Measurements from ENCODE around the gene PKD1L1.

DNA sequence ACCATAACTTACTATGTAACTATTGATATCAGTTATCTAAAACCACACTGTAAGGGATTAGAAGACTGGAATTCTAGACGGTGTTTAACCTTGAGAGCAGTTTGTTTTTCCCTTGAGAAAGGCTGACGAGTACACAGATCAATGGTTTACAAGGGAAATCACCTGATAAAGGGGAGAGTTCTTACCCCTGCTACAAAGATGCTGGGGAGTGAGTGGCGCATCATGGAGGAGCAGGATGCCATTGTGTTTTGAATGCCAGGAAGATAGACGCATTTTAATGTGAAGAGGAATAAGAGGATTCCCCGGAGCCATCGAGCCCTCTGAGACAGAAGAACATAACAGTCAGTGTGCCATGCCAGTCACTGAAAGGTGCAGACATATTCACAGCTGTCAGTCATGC, 145.2 kb downstream of the PKD1L1 start:
- TF ChIP-seq GLI2 (tag by site-specific recombination; IDR thresholded peaks at IDR 0.05; ENCODE audit: borderline replicate concordance, low read depth) (no peak), ZNF24 (tag by site-specific recombination; IDR thresholded peaks at IDR 0.05) (no peak), BCL11A (tag by site-specific recombination; IDR thresholded peaks at IDR 0.05; ENCODE audit: low read depth) (no peak), PRDM1 (tag by site-specific recombination; IDR thresholded peaks at IDR 0.05) (no peak)
- TF ChIP-seq, protein P1, sequence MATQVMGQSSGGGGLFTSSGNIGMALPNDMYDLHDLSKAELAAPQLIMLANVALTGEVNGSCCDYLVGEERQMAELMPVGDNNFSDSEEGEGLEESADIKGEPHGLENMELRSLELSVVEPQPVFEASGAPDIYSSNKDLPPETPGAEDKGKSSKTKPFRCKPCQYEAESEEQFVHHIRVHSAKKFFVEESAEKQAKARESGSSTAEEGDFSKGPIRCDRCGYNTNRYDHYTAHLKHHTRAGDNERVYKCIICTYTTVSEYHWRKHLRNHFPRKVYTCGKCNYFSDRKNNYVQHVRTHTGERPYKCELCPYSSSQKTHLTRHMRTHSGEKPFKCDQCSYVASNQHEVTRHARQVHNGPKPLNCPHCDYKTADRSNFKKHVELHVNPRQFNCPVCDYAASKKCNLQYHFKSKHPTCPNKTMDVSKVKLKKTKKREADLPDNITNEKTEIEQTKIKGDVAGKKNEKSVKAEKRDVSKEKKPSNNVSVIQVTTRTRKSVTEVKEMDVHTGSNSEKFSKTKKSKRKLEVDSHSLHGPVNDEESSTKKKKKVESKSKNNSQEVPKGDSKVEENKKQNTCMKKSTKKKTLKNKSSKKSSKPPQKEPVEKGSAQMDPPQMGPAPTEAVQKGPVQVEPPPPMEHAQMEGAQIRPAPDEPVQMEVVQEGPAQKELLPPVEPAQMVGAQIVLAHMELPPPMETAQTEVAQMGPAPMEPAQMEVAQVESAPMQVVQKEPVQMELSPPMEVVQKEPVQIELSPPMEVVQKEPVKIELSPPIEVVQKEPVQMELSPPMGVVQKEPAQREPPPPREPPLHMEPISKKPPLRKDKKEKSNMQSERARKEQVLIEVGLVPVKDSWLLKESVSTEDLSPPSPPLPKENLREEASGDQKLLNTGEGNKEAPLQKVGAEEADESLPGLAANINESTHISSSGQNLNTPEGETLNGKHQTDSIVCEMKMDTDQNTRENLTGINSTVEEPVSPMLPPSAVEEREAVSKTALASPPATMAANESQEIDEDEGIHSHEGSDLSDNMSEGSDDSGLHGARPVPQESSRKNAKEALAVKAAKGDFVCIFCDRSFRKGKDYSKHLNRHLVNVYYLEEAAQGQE (tag by site-specific recombination; IDR thresholded peaks at IDR 0.05), result no peak
- TF ChIP-seq, protein P2, sequence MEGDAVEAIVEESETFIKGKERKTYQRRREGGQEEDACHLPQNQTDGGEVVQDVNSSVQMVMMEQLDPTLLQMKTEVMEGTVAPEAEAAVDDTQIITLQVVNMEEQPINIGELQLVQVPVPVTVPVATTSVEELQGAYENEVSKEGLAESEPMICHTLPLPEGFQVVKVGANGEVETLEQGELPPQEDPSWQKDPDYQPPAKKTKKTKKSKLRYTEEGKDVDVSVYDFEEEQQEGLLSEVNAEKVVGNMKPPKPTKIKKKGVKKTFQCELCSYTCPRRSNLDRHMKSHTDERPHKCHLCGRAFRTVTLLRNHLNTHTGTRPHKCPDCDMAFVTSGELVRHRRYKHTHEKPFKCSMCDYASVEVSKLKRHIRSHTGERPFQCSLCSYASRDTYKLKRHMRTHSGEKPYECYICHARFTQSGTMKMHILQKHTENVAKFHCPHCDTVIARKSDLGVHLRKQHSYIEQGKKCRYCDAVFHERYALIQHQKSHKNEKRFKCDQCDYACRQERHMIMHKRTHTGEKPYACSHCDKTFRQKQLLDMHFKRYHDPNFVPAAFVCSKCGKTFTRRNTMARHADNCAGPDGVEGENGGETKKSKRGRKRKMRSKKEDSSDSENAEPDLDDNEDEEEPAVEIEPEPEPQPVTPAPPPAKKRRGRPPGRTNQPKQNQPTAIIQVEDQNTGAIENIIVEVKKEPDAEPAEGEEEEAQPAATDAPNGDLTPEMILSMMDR (tag by site-specific recombination; IDR thresholded peaks at IDR 0.05), result no peak

All from HEK293 (cell line).